SKM-1 treated with dmso at 0.1 percent for 144 hours (cell line): ENCODE results near the gene TPX2.

Experiments
- DNase-seq: peaks from one replicate; lab custom pipeline; 2025; ENCODE audit not compliant: unreplicated experiment; lab: John Stamatoyannopoulos, UW

TPX2 gene

DNA sequence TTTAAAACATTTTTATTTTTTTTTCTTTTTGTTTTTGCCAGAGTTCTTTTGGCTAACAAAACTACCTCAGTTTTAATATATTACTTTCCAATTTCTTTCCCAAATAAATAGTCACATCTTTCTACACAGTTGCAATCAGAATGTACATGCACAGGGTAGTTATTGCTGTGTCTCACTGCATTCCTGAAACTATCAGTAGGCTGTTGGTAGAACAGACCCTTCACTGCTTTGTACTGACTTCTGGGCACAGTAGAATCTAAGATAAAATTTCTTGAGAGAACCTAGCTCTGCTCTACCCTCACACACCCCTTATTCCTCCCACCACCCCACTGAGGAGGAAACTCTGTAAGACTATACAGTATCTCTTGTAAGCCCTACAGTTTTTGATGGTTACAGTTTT lies 19.9 kb downstream of the TPX2 start:
- DNase-seq, result no peak

DNA sequence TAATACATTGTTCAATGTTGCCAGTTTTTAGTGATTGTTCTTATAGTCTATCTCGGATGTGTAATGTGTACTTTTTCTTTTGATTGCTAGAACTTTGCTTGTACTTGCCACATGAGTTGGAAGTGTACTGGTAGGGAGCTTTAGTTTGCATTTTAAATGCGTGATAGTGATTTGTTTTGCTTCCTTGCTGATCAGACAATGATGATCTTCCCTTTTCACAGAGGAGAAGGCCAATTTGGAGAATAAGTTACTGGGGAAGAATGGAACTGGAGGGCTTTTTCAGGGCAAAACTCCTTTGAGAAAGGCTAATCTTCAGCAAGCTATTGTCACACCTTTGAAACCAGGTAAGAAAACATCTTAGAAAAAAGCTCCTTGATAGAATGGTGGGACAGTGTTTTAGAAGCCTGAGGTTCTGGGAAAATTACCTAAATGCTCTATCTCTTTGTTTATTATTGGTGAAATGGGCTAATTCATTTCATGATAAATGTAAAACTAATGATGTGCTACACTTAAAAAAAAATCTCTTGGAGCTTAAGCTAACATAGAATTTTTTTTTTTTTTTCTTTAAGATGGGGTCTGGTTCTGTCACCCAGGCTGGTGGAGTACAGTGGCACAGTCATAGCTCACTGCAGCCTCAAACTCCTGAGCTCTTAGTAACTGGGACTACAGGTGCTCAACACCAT lies 20.9 kb downstream of the TPX2 start:
- DNase-seq, result no peak

DNA sequence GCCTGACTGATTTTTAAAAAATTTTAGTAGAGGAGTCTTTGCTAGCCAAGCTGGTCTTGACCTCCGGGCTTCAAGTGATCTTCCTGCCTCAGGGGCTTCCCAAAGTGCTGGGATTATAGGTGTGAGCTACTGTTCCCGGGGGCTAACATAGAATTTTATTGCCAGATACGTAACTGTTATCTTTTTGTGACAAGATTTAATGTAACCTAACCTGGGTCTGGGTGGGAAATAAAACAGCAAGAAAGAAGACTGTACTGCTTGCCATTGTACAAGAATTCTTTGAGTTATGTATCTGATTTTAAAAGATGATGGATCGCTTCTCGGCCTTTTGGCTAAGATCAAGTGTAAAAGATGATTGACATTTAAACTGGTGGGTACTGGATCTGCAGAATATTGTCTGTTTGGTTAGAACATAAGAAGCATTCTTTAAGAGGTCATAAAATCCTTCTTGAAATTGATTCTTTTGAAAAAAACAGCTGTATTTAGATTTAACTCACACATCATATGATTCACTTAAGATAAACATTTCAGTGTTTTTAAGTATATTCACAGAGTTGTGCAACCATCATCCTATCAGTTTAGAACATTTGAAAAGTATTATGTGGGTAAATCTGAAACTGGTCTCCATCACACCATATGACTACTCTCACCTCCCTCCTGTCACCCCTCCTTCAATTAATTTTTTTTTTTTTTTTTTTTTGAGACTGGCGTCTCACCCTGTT lies 21.6 kb downstream of the TPX2 start:
- no peak for DNase-seq

DNA sequence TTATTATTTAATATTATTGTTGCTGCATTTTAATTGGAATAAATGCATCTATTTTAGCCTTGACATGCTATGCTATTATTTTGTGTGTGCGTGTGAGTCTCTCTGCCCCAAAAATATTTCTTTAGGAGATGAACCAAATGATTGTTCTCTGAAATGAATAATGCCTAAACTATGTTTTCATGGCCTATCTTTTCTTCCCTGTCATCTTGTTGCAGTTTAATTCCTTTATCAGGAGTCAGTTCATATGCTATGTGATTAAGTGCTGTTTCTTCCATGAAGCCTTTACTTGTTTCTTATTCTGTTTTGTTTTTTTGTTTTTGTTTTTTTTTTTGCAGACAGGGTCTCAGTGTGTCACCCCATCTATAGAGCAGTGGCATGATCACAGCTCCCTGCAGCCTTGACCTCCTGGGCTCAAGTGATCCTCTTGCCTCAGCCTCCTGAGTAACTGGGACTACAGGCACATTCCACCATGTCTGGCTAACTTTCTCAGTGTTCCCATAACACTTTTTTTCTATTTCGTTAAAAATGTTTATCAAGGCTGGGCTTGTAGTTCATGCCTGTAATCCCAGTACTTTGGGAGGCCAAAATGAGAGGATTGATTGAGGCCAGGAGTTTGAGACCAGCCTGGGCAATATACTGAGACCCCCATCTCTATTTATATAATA lies 25.7 kb downstream of the TPX2 start:
- no peak for DNase-seq

DNA sequence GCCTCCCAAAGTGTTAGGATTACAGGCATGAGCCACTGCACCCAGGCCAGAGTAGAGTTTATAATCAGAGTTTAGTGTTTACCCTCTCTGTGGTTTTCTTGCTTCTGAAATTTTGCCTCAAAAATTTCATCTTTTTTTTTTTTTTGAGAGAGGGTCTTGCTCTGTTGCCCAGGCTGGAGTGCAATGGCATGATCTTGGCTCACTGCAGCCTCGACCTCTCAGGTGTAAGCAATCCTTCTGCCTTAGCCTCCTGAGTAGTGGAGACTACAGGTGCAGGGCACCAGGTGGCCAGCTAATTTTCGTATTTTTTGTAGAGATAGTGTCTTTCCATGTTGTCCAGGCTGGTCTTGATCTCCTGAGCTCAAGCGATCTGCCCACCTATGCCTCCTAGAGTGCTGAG lies 28.7 kb downstream of the TPX2 start:
- no peak for DNase-seq

DNA sequence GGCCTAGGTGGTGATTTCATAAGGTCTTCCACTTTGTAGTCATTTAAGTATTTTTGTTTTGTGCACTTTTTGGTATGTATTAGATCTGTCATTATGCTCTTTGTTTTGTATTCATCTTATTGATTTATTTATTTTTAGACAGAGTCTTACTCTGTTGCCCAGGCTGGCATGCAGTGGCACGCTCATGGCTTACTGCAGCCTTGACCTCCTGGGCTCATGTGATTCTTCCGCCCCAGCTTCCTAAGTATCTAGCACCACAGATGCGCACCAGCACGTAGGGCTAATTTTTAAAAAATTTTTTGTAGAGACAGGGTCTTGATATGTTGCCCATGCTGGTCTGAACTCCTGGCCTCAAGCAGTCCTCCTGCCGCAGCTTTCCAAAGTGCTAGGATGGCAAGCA lies 30.6 kb downstream of the TPX2 start:
- DNase-seq, result no peak

DNA sequence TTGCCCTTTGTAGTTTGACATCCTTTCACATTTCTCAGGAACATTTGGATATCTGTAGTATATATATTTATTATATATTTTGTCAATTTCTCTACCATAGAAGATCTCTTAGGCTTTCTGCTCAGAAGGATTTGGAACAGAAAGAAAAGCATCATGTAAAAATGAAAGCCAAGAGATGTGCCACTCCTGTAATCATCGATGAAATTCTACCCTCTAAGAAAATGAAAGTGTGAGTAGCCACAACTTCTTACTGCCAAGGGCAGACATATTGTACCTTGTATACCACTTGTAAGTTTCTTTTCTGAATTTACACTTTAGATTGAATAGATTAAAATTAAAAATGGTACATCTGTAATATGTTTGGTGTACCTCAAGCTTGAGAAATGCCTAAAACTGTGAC lies 31.2 kb downstream of the TPX2 start:
- no peak for DNase-seq

DNA sequence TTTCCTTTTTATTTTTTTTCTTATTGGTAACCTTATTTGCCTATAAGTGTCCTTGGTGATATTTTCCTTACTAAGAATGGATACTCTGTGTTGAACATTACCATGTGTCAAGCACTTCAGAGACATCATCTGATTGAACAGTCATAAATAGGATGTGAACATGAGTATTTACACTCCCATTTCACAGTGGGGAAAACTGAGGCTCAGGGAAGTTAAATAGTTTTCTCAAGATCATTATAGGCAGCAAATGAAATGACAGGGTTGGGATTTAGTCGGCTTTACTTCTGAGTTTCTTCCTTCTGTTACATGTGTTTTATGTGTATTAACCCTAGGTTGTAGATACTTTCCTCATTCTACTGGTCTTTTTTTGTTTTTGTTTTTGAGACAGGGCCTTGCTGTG lies 35.3 kb downstream of the TPX2 start:
- no peak for DNase-seq

DNA sequence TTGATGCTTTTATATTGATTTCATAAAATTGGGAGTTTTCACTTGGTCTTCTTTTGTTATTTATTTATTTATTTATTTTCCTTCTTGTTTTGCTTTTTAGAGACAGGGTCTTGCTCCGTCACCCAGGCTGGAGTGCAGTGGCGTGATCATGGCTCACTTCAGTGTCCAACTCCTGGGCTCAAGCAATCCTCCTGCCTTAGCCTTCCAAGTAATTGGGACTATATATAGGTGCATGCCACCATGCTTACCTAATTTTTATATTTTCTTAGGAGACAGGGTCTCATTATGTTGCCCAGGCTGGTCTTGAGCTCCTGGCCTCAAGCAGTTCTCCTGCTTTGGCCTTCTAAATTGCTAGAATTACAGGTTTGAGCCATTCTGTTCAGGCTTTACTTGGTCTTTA lies 41.7 kb downstream of the TPX2 start:
- DNase-seq, result no peak

DNA sequence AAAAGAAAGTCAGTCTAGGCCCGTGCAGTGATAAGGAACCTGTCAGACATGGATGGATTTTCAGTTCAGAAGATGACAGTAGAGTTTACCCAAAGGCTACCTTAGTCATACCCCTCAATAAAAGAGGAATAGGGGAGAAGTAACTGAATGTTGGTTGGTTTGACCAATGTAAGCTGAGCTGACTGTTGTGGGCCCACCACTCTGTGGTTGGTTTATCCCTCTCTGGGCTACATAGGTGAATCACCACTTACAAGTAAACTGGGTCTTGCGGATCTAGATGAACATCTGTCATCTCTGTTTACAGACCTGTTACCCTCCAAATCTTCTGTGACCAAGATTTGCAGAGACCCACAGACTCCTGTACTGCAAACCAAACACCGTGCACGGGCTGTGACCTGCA lies 42.9 kb downstream of the TPX2 start:
- DNase-seq, result no peak

DNA sequence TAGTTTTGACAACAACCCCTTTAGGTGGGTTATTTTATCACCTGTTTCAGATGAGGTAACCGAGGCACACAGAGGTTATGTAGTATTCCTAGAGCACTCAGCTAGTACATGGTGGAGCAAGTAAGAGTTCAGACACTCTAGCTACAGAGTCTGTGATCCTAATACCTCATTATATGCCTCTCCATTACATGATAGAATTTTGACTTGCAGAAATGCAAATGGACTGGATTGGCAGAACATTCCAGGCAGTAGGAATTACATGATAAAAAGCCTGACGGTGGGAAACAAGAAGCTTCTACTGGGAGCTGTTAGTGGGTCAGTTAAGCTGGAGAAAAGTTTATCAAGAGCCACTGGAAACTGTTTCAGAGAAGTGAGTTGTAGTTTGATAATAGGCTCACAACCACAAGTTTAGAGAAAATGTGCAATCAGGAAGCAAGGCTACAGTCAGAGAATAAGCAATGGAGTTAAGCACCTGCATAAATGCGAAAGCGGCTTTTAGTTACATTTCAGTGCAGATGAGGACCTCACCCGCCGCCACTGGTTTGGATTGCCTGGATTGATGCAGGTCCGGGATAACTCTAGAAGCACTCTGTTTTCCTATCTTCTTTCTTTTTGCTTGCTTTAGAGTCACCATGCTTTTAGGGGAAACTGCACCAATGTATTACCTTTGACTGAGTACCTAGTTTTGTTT lies 45.4 kb downstream of the TPX2 start:
- no peak for DNase-seq

DNA sequence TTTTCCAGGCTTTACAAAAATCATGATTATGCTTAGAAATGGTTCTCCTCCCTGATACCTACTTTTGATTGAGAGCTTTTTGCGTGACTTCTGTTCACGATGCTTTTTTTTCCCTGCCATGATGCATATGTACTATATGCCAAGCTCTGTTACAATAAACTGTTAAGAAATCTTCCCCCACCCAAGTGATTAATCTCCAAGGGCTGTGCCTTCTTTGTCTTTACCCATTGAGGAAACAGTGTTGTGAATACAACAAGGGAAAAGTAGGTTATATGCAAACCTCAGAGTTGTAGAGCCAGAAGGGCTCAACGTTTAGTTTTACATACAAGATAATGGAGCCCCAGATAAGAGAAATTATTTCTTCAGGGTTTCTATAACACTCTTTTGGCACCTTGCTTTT lies 46.0 kb downstream of the TPX2 start:
- DNase-seq, result no peak

DNA sequence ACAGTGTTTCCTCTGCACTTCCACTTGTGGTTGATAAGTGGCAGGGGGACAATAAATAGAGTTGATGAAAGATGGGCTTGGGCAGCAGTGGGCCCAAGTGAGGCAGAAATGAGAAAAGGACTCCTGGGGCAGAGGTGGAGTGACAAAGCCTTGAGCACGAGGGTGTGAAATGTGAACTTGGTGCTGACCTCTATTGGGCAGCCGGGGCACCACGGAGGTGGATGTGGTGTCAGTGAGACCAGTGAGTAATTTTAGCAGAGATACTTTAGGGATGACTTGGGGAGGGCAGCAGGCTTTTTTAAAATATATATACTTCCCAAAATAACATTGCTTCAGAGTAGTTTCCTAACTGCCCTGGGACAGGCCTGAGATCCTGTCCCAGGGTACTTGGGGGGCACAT lies 49.5 kb downstream of the TPX2 start:
- no peak for DNase-seq

DNA sequence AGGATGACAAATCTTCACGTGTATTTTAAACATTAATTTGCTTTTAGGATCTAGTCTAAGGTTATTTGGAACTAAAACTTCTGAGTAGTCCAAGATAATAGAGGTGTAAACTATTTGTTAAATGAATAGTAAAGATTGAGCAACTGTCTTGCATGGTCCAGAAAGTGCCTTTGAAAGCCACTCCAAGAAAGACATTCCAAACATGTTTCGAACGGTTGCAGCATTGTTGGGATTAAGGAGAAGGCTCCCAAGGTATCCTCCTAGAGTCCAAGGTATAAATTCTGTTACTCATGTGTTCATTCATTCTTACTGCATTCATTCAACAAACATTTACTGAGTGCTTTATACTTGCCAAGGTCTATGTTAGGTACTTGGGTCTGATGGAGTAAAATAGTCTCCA lies 51.3 kb downstream of the TPX2 start:
- DNase-seq, result no peak

DNA sequence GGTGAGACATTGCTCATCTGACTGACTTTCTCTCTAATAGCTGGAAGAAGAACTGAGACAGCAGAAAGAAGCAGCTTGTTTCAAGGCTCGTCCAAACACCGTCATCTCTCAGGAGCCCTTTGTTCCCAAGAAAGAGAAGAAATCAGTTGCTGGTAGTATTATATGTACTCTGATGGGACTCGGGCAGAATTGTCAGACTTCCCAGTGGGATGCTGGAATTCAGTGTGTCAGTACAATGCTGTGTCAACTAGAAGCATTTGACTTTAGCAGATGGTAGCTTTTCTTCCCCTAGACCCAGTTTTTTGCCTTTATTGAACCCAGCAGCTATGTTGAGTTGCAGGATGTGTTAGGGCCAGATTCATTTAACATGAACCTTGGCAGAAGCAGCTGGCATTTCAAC lies 58.3 kb downstream of the TPX2 start:
- DNase-seq, result no peak

DNA sequence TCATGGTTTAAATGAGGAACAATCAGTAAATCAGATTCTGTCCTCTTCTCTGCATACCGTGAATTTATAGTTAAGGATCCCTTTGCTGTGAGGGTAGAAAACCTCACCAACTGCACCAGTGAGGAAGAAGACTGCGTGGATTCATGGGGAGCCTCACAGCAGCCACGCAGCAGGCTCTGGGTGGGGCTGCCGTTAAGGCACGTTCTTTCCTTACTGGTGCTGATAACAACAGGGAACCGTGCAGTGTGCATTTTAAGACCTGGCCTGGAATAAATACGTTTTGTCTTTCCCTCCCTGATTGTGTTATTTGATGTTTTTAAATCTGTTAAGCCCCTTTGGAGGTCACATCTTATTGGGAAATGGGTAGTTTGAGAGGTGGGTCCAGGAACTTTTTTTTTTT lies 62.4 kb downstream of the TPX2 start:
- DNase-seq, result no peak

DNA sequence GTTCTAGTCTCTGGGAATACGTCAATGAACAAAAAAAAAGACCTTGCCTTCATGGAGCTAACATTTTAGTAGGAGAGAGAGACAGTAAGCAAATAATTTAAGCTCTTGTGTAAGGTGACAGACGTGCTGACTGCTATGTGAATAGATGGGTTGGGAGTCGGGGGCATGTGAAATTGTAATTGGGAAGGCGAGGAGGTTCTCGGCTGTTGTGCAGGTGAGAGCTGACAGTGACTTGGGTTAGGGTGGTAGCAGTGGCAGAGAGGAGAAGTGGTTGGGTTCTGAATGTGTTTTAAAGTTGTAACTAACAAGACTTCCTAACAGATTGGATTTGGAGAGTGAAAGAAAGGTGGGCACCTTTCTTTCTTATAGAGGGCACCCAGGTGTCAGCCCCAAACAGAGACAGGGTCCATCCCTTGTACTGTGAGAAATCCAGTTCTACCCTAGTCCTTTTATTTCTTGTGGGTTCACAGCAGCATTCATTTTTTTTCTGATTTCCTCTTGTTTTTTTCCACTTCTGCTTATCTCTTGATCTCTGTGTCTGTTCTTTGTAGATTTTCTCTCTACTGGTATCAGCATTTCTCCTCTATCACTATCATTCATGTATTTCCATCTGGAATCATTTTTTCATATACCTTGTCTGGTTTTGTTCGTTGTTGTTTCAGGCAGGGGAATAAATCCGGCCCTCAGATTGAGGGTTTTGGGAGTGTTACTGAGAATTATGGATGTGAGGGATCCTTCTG lies 64.6 kb downstream of the TPX2 start:
- no peak for DNase-seq

DNA sequence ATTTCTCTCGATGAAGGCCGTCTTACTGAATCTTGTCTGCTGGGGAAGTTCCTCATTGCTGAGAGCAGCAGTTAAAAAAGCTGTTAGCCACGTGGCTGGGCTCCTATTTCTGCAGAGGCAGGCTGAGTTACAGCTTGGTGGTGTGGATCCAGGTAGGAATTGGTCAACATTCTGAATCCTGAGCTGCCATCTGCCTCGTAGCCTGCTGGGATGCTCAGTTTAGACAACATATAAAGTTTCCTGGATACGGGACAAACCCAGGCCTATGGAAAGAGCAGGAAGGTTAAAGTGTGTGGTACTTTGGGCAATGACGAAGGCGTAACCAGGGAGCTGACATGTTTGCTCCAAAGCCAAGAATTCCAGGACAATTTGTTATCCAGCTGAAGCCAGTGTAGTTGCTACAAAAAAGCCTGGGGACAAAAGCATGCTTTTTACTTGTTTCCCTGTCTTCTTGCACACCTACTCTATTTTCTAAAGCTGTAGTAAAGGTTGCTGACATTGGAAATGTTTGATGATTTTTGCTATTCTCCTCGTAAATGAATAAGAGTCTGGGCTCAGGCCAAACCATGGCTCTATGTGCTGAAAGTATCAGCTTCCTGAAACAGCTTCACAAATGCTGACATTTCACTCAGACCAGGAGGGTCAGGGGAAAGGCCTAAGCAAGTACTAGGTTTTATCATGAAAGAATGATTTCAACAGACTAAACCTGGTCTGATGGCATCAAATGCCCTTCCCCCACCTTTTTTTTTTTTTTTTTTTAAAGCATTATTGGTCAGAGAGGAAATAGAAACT lies 67.7 kb downstream of the TPX2 start:
- no peak for DNase-seq

DNA sequence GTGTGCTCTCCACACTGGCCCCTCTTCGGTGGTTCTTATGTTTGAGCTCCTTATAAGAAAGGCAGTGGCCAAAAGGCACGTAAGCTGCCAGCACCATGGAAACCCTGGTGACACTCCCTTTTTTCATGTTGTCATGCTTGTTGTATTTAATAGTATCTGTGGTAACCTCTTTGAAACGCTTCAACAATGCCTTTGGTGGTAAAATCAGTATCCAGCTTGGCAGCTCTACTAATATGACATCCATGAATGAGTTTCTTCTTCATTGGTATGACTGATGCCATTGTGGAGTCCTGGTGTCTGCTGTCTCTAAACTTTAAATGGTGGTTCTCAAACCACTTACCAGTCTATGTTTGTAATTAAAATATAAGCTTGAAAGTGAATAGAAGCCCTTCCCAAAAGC lies 69.4 kb downstream of the TPX2 start:
- no peak for DNase-seq

DNA sequence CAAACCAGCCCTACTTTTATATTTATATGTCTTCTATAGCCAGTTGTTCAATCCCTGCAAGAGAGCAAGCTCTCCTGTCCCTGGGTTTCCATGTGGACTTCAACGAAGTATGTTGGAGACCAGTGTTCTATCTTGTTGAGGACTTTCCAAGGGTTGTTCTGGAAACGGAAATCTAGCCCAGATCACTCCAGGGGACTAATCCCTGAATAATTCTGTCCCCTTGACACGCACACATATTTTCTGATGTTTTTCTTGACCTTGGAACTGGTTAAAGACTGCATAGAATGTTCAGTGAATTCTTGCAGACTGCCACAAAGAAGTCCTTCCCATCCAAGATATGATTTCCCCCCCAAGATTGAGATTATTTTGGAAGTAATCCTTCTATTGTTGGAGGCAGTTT lies 70.6 kb downstream of the TPX2 start:
- no peak for DNase-seq
